Psoas muscle (tissue), 8 donors: ENCODE data around the gene AFF1. TPM values are rescaled to one million over a fixed set of nuclear protein-coding genes. Genes with fewer than 3 reads are reported as not detected.

Experiments used
- ATAC-seq, 4 donors: fragments of 200-7000 bp; cut with Tn5 transposase; one replicate each; pipeline ENCODE4 v1.9.1; 2020; ENCODE audit warnings: moderate library complexity in 3 of 4, mild to moderate bottlenecking in 2 of 4
- DNase-seq, 2 donors: peaks; one replicate each; pipeline ENCODE4 v3.0.0-alpha.2; 2020
- H3K27ac ChIP-seq: fragments of 200-600 bp; one replicate; pipeline ENCODE4 v1.8.0; 2022
- H3K27me3 ChIP-seq, 3 donors: fragments of 200-600 bp in 1 of 3; one replicate each; pipeline versions ENCODE4 v1.6.1 to v1.8.0; 2013 to 2022; ENCODE audit warnings: low read length in 2 of 3, mild to moderate bottlenecking in 2 of 3, moderate library complexity in 1 of 3; ENCODE audit not compliant: insufficient read depth in 3 of 3
- H3K36me3 ChIP-seq, 2 donors: fragments of 200-600 bp in 1 of 2; one replicate each; pipeline versions ENCODE4 v1.6.1 to v1.8.0; 2013 to 2022; ENCODE audit warnings: low read depth in 1 of 2, mild to moderate bottlenecking in 1 of 2, moderate library complexity in 1 of 2; ENCODE audit not compliant: insufficient read depth in 1 of 2
- H3K4me1 ChIP-seq: fragments of 200-600 bp; one replicate; pipeline ENCODE4 v1.8.0; 2022
- H3K4me3 ChIP-seq: fragments of 200-600 bp; one replicate; pipeline ENCODE4 v1.8.0; 2022; ENCODE audit warnings: mild to moderate bottlenecking
- H3K9me3 ChIP-seq: fragments of 200-600 bp; one replicate; pipeline ENCODE4 v1.8.0; 2022
- WGBS, 3 donors: extraction: QIAGEN DNeasy Blood & Tissue Kit; methylation state at CpG; one replicate each; pipeline versions ENCODE4 v1.1.6 to v1.1.7; 2013; 5-methylcytosine and 5-hydroxymethylcytosine counted together
- intact Hi-C, 2 donors: fragments of 100-400 bp; cut with DNase I; formaldehyde crosslinking; loops; one replicate each; pipeline versions ENCODE4 v1.11.0 to v1.14.2; 2022
- polyA plus RNA-seq, 3 donors: library from polyadenylated mRNA; stranded (reverse); fragments of 200-250 nt; gene quantifications; one replicate each; pipeline ENCODE4 v1.2.3, GENCODE V29; 2013
- total RNA-seq, 4 donors: library from RNA; stranded (reverse); fragmentation: NEBNext Ultra II Directional in 2 of 4; extraction: Animal tissue kit (Norgen Biotek cat#: 25700) in 2 of 4; gene quantifications; one replicate each; pipeline versions ENCODE4 v1.2.1 to v1.2.4, GENCODE V29; 2021 to 2023
- TF ChIP-seq, protein P1 (sequence below): fragments of 200-600 bp; IDR thresholded peaks from one replicate; pipeline ENCODE4 v1.8.0; 2022; ENCODE audit warnings: antibody characterized with exemption
- donor health status: healthy with polysubstance abuse.
- donor health status: DM: no; HTN: no; CAD: no; lungs with moderate emphysema.
- donor health status: Bipolar disorder and iron deficiency.
- donor health status: healthy.
- donor health status: DM: yes; HTN: yes; CAD: no.
- donor health status: DM: no; HTN: no; CAD: no.
- donor health status: DM: no; HTN: no; CAD: no.
- donor health status: DM: yes; HTN: yes; CAD: no.

The AFF1 gene
- total and polyA plus RNA-seq, 7 donors = 62.7 to 171 (median 120) TPM

DNA sequence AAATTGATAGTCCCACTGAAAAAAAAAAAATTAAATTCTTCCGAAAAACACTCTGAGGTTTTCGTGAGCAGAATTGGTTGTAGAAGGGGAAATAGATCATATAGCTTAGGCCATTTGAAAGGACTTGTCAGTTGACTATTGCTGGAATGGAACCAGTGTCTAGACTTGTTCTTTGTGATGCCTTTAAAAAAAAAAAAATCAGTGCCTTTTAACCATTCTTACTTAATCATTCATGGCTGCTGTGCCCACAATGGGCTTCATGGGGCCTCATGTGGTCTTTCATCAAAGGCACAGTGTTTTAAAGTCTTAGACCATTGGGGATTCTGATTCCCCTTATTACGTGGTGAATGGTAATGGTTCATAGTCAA, 139.3 kb downstream of the AFF1 start:
- H3K4me1 ChIP-seq = peaks cover 82% of the 10 kb centered on the region
- no peaks in the 10 kb centered on the region for H3K36me3 ChIP-seq
- no peak overlapping the region for H3K4me3 ChIP-seq
- no peaks in the 10 kb centered on the region for H3K9me3 ChIP-seq
- intact Hi-C loops = no loop called here
- no peaks in the 10 kb centered on the region for H3K27me3 ChIP-seq
- H3K27ac ChIP-seq = peak overlapping the region; percentile 90
- no peak for DNase-seq
- no peak for ATAC-seq
- TF ChIP-seq, protein P1, sequence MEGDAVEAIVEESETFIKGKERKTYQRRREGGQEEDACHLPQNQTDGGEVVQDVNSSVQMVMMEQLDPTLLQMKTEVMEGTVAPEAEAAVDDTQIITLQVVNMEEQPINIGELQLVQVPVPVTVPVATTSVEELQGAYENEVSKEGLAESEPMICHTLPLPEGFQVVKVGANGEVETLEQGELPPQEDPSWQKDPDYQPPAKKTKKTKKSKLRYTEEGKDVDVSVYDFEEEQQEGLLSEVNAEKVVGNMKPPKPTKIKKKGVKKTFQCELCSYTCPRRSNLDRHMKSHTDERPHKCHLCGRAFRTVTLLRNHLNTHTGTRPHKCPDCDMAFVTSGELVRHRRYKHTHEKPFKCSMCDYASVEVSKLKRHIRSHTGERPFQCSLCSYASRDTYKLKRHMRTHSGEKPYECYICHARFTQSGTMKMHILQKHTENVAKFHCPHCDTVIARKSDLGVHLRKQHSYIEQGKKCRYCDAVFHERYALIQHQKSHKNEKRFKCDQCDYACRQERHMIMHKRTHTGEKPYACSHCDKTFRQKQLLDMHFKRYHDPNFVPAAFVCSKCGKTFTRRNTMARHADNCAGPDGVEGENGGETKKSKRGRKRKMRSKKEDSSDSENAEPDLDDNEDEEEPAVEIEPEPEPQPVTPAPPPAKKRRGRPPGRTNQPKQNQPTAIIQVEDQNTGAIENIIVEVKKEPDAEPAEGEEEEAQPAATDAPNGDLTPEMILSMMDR = no peak
- 43 to 62% (median 56%) methylated on average over 3 of the region's 3 CpGs for WGBS, 3 donors

GRCh38 chr4:87075876-87076275, 141.1 kb downstream of the AFF1 start:
- Histone ChIP-seq H3K27ac (peak overlapping the region; percentile 90), H3K9me3 (no peaks in the 10 kb centered on the region), H3K36me3 (no peaks in the 10 kb centered on the region), H3K27me3 (no peaks in the 10 kb centered on the region), H3K4me3 (no peak overlapping the region), H3K4me1 (peaks cover 84% of the 10 kb centered on the region)
- intact Hi-C loops = loop anchor here (5.0 kb wide), 2 partner anchors 39 to 69 kb away; no protein-coding TSS in a partner anchor
- 77 to 83% (median 80%) methylated on average over 2 of the region's 2 CpGs for WGBS, 3 donors
- DNase-seq = no peak
- TF ChIP-seq, protein P1 = no peak
- ATAC-seq = no peak

- DNase-seq = no peak
- Histone ChIP-seq H3K4me3 (no peak overlapping the region), H3K9me3 (no peaks in the 10 kb centered on the region), H3K27me3 (no peaks in the 10 kb centered on the region), H3K36me3 (no peaks in the 10 kb centered on the region), H3K4me1 (peaks cover 89% of the 10 kb centered on the region), H3K27ac (peak overlapping the region; percentile 90)
- whole genome bisulfite sequencing, 3 donors = 65 to 86% (median 68%) methylated on average over 6 of the region's 6 CpGs
- no peak for ATAC-seq
- intact Hi-C loops = loop anchor here (5.0 kb wide), 2 partner anchors 40 to 70 kb away; no protein-coding TSS in a partner anchor
- TF ChIP-seq, protein P1 = no peak
Measured at GRCh38 chr4:87076690-87077358, 142.0 kb downstream of the AFF1 start.

- peak overlapping the region; percentile 90 for H3K27ac ChIP-seq
Measured at GRCh38 chr4:87077914-87078585, 143.2 kb downstream of the AFF1 start.

More at GRCh38 chr4:87077914-87078585, 143.2 kb downstream of the AFF1 start:
- Histone ChIP-seq H3K4me1 (peaks cover 94% of the 10 kb centered on the region), H3K4me3 (peak overlapping the region; percentile 18), H3K36me3 (no peaks in the 10 kb centered on the region), H3K27me3 (no peaks in the 10 kb centered on the region), H3K9me3 (no peaks in the 10 kb centered on the region)
- DNase-seq (no peak), ATAC-seq (peak in 2 of 4 donors; percentile 21 to 39)
- TF ChIP-seq, protein P1 = no peak
- WGBS, 3 donors = 15 to 27% (median 22%) methylated on average over 4 of the region's 4 CpGs
- intact Hi-C loops = loop anchor here (5.0 kb wide), 2 partner anchors 41 to 71 kb away; no protein-coding TSS in a partner anchor
